Measurements from ENCODE around the gene DNAH6.

Gene DNAH6

GRCh38 chr2:84854850-84855249, 338.6 kb downstream of the DNAH6 start (continued):
- no peak for TF ChIP-seq TSHZ2 (CRISPR knock-in tag; IDR thresholded peaks at IDR 0.05)
- TF ChIP-seq RARB (CRISPR knock-in tag; IDR thresholded peaks at IDR 0.05), result no peak
- TF ChIP-seq CREB5 (CRISPR knock-in tag; IDR thresholded peaks at IDR 0.05; ENCODE audit: low read depth), result no peak
- TF ChIP-seq CSDC2 (CRISPR knock-in tag; IDR thresholded peaks at IDR 0.05), result no peak
- no peak for TF ChIP-seq GLIS3 (CRISPR knock-in tag; IDR thresholded peaks at IDR 0.05)
- TF ChIP-seq ZNF70 (CRISPR knock-in tag; IDR thresholded peaks at IDR 0.05), result no peak
- TF ChIP-seq BACH2 (CRISPR knock-in tag; IDR thresholded peaks at IDR 0.05; ENCODE audit: borderline replicate concordance), result no peak
- TF ChIP-seq OSR1 (CRISPR knock-in tag; IDR thresholded peaks at IDR 0.05), result no peak

DNA sequence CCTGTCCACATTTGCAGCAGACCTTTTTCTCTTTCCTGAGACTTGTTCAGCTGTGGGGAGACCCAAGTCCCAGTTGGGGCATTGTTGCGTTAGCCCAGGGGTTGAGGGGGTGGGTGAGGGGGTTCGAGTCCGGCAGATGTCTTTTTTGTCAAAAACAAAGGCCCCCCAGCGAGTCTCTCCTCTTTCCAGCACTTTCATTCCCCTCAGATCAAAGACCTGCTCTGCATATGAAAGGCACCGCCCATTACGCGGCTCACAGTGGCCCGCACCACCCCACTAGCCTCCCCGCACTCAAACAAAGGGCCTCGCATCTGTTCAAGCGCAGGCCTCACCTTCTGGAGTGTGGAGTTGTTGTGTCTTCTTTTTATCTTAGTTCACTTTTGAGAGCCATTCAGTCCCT, 339.4 kb downstream of the DNAH6 start:
- ATAC-seq, result no peak
- no peak for TF ChIP-seq SNAI2 (CRISPR knock-in tag; IDR thresholded peaks at IDR 0.05)
- TF ChIP-seq, protein P1, sequence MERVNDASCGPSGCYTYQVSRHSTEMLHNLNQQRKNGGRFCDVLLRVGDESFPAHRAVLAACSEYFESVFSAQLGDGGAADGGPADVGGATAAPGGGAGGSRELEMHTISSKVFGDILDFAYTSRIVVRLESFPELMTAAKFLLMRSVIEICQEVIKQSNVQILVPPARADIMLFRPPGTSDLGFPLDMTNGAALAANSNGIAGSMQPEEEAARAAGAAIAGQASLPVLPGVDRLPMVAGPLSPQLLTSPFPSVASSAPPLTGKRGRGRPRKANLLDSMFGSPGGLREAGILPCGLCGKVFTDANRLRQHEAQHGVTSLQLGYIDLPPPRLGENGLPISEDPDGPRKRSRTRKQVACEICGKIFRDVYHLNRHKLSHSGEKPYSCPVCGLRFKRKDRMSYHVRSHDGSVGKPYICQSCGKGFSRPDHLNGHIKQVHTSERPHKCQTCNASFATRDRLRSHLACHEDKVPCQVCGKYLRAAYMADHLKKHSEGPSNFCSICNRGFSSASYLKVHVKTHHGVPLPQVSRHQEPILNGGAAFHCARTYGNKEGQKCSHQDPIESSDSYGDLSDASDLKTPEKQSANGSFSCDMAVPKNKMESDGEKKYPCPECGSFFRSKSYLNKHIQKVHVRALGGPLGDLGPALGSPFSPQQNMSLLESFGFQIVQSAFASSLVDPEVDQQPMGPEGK (CRISPR knock-in tag; IDR thresholded peaks at IDR 0.05; ENCODE audit: borderline replicate concordance), result no peak
- no peak for TF ChIP-seq TSHZ2 (CRISPR knock-in tag; IDR thresholded peaks at IDR 0.05)
- TF ChIP-seq ESRRG (CRISPR knock-in tag; IDR thresholded peaks at IDR 0.05), result no peak
- TF ChIP-seq ZC3H10 (CRISPR knock-in tag; IDR thresholded peaks at IDR 0.05), result no peak
- no peak for TF ChIP-seq TOX (CRISPR knock-in tag; IDR thresholded peaks at IDR 0.05; ENCODE audit: borderline replicate concordance)
- no peak for TF ChIP-seq ISL1 (CRISPR knock-in tag; IDR thresholded peaks at IDR 0.05)
- TF ChIP-seq GLIS3 (CRISPR knock-in tag; IDR thresholded peaks at IDR 0.05), result no peak
- no peak for TF ChIP-seq PPARA (CRISPR knock-in tag; IDR thresholded peaks at IDR 0.05; ENCODE audit: borderline replicate concordance)
- no peak for TF ChIP-seq BACH2 (CRISPR knock-in tag; IDR thresholded peaks at IDR 0.05; ENCODE audit: borderline replicate concordance)
- TF ChIP-seq, protein P2, sequence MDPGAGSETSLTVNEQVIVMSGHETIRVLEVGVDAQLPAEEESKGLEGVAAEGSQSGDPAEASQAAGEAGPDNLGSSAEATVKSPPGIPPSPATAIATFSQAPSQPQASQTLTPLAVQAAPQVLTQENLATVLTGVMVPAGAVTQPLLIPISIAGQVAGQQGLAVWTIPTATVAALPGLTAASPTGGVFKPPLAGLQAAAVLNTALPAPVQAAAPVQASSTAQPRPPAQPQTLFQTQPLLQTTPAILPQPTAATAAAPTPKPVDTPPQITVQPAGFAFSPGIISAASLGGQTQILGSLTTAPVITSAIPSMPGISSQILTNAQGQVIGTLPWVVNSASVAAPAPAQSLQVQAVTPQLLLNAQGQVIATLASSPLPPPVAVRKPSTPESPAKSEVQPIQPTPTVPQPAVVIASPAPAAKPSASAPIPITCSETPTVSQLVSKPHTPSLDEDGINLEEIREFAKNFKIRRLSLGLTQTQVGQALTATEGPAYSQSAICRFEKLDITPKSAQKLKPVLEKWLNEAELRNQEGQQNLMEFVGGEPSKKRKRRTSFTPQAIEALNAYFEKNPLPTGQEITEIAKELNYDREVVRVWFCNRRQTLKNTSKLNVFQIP (CRISPR knock-in tag; IDR thresholded peaks at IDR 0.05; ENCODE audit: borderline replicate concordance, low read depth), result no peak
- TF ChIP-seq ZNF70 (CRISPR knock-in tag; IDR thresholded peaks at IDR 0.05), result no peak
- no peak for TF ChIP-seq OSR1 (CRISPR knock-in tag; IDR thresholded peaks at IDR 0.05)
- TF ChIP-seq CSRNP3 (CRISPR knock-in tag; IDR thresholded peaks at IDR 0.05), result no peak

GRCh38 chr2:84856787-84857186, 340.5 kb downstream of the DNAH6 start:
- ATAC-seq, result no peak
- TF ChIP-seq ARNTL (CRISPR knock-in tag; IDR thresholded peaks at IDR 0.05; ENCODE audit: borderline replicate concordance, low read depth) (no peak), ZNF8 (CRISPR knock-in tag; IDR thresholded peaks at IDR 0.05) (no peak), ISL1 (CRISPR knock-in tag; IDR thresholded peaks at IDR 0.05) (no peak), GLIS3 (CRISPR knock-in tag; IDR thresholded peaks at IDR 0.05) (no peak), TOX (CRISPR knock-in tag; IDR thresholded peaks at IDR 0.05; ENCODE audit: borderline replicate concordance) (no peak), CSRNP3 (CRISPR knock-in tag; IDR thresholded peaks at IDR 0.05) (no peak), CSDC2 (CRISPR knock-in tag; IDR thresholded peaks at IDR 0.05) (no peak), TCF4 (CRISPR knock-in tag; IDR thresholded peaks at IDR 0.05; ENCODE audit: borderline replicate concordance) (no peak), PPARA (CRISPR knock-in tag; IDR thresholded peaks at IDR 0.05; ENCODE audit: borderline replicate concordance) (no peak), ZFP30 (CRISPR knock-in tag; IDR thresholded peaks at IDR 0.05) (no peak), ZFP3 (CRISPR knock-in tag; IDR thresholded peaks at IDR 0.05) (no peak)
- TF ChIP-seq, protein P2 (CRISPR knock-in tag; IDR thresholded peaks at IDR 0.05; ENCODE audit: borderline replicate concordance, low read depth), result no peak

Measured in SK-N-SH treated with all-trans-retinoic acid at 6 μM for 48 hours (cell line).